Panc1 (cell line): ENCODE data around the gene MPV17. TPM values are rescaled to one million over a fixed set of nuclear protein-coding genes. Genes with fewer than 3 reads are reported as not detected.
"Not testable (repeated sequence)": the region's sequence is repeated elsewhere in the genome, so short reads cannot be mapped to it uniquely, and the experiment has no call there.

Experiments used
- ATAC-seq: fragments of 200-7000 bp; cut with Tn5 transposase; 2 replicates; pipeline ENCODE4 v1.9.1; 2020; ENCODE audit warnings: mild to moderate bottlenecking, moderate library complexity
- BruUV-seq: library from RNA; stranded (reverse); fragments of 400-500 nt; replicated peaks from 2 replicates; lab custom pipeline; 2021; lab: Mats Ljungman, UMichigan
- CTCF ChIA-PET: fragments of 300-600 bp; sonication (Branson Sonifier 250); formaldehyde crosslinking; loops from one replicate; lab custom pipeline; 2022; ENCODE audit warnings: antibody characterized with exemption; lab: Charles Lee
- POLR2A ChIA-PET: fragments of 300-600 bp; sonication (Branson Sonifier 250); formaldehyde crosslinking; loops from one replicate; lab custom pipeline; 2022; ENCODE audit warnings: antibody characterized with exemption; lab: Charles Lee
- DNase-seq: peaks from one replicate; pipeline ENCODE4 v3.0.0-alpha.2; 2010; ENCODE audit warnings: low read depth, low spot score
- H3K27ac ChIP-seq: 2 replicates; pipeline ENCODE4 v1.5.1; 2011; ENCODE audit warnings: mild to moderate bottlenecking, low read length, inconsistent platforms
- H3K27me3 ChIP-seq: fragments of 200-500 bp; sonication (Bioruptor generic); 2 replicates; pipeline ENCODE4 v1.6.0; 2014; ENCODE audit warnings: low read length, inconsistent platforms; ENCODE audit not compliant: control insufficient read depth, insufficient read depth
- H3K36me3 ChIP-seq: fragments of 200-500 bp; sonication (Bioruptor generic); 2 replicates; pipeline ENCODE4 v1.5.1; 2014; ENCODE audit warnings: inconsistent platforms, mild to moderate bottlenecking, low read length, moderate library complexity; ENCODE audit not compliant: control insufficient read depth, insufficient read depth
- H3K4me1 ChIP-seq: 2 replicates; pipeline ENCODE4 v1.5.1; 2011; ENCODE audit warnings: inconsistent platforms, mild to moderate bottlenecking, low read length, moderate library complexity; ENCODE audit not compliant: control insufficient read depth, insufficient read depth
- H3K4me3 ChIP-seq, 2 experiments: 2 replicates each; pipeline ENCODE4 v1.5.1; 2011 to 2012; ENCODE audit warnings: low read depth in 2 of 2, low read length in 2 of 2, mild to moderate bottlenecking in 2 of 2, inconsistent platforms in 1 of 2, moderate library complexity in 1 of 2
- H3K9me3 ChIP-seq: fragments of 200-500 bp; sonication (Bioruptor generic); 2 replicates; pipeline ENCODE4 v1.5.1; 2014; ENCODE audit warnings: low read depth, mild to moderate bottlenecking, inconsistent platforms, low read length, moderate library complexity; ENCODE audit not compliant: control insufficient read depth, insufficient read depth
- CTCF ChIP-seq: fragments of 450-650 bp; IDR thresholded peaks from 2 replicates; pipeline ENCODE4 v1.5.1; 2017; ENCODE audit warnings: mild to moderate bottlenecking
- POLR2AphosphoS5 ChIP-seq: IDR thresholded peaks from 2 replicates; pipeline ENCODE4 v1.6.1; 2012; ENCODE audit warnings: mild to moderate bottlenecking, low read depth, low read length, moderate library complexity
- REST ChIP-seq, 2 experiments: IDR thresholded peaks; 2 replicates each; pipeline ENCODE4 v1.6.1; 2011 to 2012; ENCODE audit warnings: low read depth in 2 of 2, control low read depth in 1 of 2, low read length in 1 of 2, mild to moderate bottlenecking in 1 of 2, moderate library complexity in 1 of 2; ENCODE audit not compliant: insufficient read depth in 1 of 2
- SIN3A ChIP-seq: IDR thresholded peaks from 2 replicates; pipeline ENCODE4 v1.6.1; 2012; ENCODE audit warnings: low read depth, mild to moderate bottlenecking, low read length, moderate library complexity, borderline replicate concordance; ENCODE audit not compliant: insufficient read depth
- TCF7L2 ChIP-seq: IDR thresholded peaks from 2 replicates; pipeline ENCODE4 v1.6.1; 2011; ENCODE audit warnings: mild to moderate bottlenecking, low read depth, low read length, inconsistent platforms
- in situ Hi-C: cut with HindIII; loops from 2 replicates; pipeline ENCODE4 v1.10.0; 2016; ENCODE audit warnings: low sequenced_read_pairs, low pct_unique_long_range_greater_than_20kb
- intact Hi-C: fragments of 100-400 bp; cut with micrococcal nuclease; formaldehyde crosslinking; loops from one replicate; pipeline ENCODE4 v1.10.0; 2022; ENCODE audit not compliant: unreplicated experiment
- total RNA-seq: library from RNA; stranded (reverse); gene quantifications from one replicate; pipeline ENCODE4 v1.2.1, GENCODE V29; 2021; ENCODE audit not compliant: unreplicated experiment

MPV17 gene
- total RNA-seq, 1 experiment from 2014 or later, result 89.5 TPM

- ChIA-PET POLR2A (interaction anchor here (0.6 kb wide), 1 partner anchor 165 kb away, joined by 4 read pairs; no protein-coding TSS in a partner anchor), CTCF (interaction anchor here (0.6 kb wide), 1 partner anchor 98 kb away, joined by 4 read pairs; no protein-coding TSS in a partner anchor)
- TF ChIP-seq TCF7L2, result no peak
- no peak for TF ChIP-seq CTCF
- no peak for TF ChIP-seq SIN3A
- no peak for TF ChIP-seq REST (IDR thresholded peaks at IDR 0.05; ENCODE audit: insufficient read depth in 1 of 2, low read depth in 2 of 2, low read length in 1 of 2)
- ATAC-seq, result no peak
- no TSS peak for BruUV-seq
- Histone ChIP-seq H3K4me1 (peaks cover 12% of the 10 kb centered on the region), H3K4me3 (no peak overlapping the region), H3K27ac (no peak overlapping the region), H3K27me3 (no peaks in the 10 kb centered on the region), H3K36me3 (no peaks in the 10 kb centered on the region), H3K9me3 (no peaks in the 10 kb centered on the region)
- in situ Hi-C loops, result no loop called here
- intact Hi-C loops, result no loop called here
- no peak for DNase-seq
Measured at GRCh38 chr2:27278010-27278409, 44.9 kb downstream of the MPV17 start.

- ATAC-seq, result no peak
- ChIA-PET POLR2A (no interaction called here), CTCF (interaction anchor here (0.5 to 0.6 kb wide), 2 partner anchors 63 to 1914 kb away, joined by 3 read pairs; no protein-coding TSS in a partner anchor)
- no peak for DNase-seq
- intact Hi-C loops, result no loop called here
- Histone ChIP-seq H3K4me3 (no peak within 1 kb of the TSS), H3K9me3 (no peaks in the 10 kb centered on the region), H3K27ac (no peak within 1 kb of the TSS), H3K36me3 (no peaks in the 10 kb centered on the region), H3K4me1 (peaks cover 6% of the 10 kb centered on the region), H3K27me3 (no peaks in the 10 kb centered on the region)
- in situ Hi-C loops, result no loop called here
- no TSS peak for BruUV-seq
- TF ChIP-seq TCF7L2 (no peak), POLR2AphosphoS5 (no peak)
Measured at GRCh38 chr2:27275211-27276150, 47.4 kb downstream of the MPV17 start, which contains the start of gene DNAJC5G. Gene DNAJC5G, plus strand, starts transcription at chr2:27275433. Its CDS starts 1,296 bp downstream, at chr2:27276729.

DNA sequence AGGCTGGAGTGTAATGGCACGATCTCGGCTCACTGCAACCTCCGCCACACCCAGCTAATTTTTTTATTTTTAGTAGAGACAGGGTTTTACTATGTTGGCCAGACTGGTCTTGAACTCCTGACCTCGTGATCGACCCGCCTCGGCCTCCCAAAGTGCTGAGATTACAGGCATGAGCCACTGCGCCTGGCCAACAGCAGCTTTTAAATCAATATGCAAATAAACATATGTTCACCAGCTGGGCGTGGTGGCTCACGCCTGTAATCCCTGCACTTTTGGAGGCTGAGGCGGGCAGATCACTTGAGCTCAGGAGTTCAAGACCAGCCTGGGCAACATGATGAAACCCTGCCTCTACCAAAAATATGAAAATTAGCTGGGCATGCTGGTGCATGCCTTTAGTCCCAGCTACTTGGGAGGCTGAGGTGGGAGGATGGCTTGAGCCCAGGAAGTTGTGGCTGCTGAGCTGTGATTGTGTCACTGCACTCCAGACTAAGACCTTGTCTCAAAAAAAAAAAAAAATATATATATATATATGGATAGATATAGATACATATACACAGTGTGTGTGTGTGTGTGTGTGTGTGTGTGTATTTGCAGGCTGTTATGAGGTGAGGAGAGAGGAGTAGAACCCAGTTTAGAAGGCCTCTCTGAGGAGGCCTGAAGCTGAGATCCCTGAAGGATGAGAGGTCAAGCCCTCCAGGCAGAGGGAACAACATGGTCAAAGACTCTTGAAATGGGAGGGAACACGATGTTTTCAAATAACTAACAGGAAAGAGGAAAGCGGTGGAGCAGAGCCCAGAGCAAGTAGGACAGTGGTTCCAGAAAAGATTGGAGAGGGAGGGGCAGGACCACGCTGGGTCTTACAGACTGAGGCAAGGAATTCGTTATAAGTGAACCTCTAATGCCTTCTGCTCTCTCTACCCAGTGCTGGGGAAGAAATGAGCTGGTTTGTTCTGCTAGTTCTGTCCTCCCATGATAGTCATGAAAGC lies 50.1 kb downstream of the MPV17 start:
- H3K4me1 ChIP-seq, H3K4me3 ChIP-seq, BruUV-seq, H3K27ac ChIP-seq, intact Hi-C loops, ATAC-seq, H3K27me3 ChIP-seq, H3K9me3 ChIP-seq, DNase-seq, in situ Hi-C loops, H3K36me3 ChIP-seq: not testable (repeated sequence)
- POLR2A ChIA-PET, result interaction anchor here (0.6 to 0.7 kb wide), 2 partner anchors 9 to 64 kb away, joined by 3 to 5 read pairs; no protein-coding TSS in a partner anchor
- CTCF ChIA-PET, result interaction anchor here (0.7 kb wide), 1 partner anchor 49 kb away, joined by 3 read pairs; no protein-coding TSS in a partner anchor
